Esophagus (tissue), 2 donors: ENCODE data around the gene GHDC. TPM values are rescaled to one million over a fixed set of nuclear protein-coding genes. Genes with fewer than 3 reads are reported as not detected.
"Not testable (repeated sequence)": the region's sequence is repeated elsewhere in the genome, so short reads cannot be mapped to it uniquely, and the experiment has no call there.

Source experiments
- H3K27ac ChIP-seq, 2 donors: one replicate each; pipeline ENCODE4 v1.5.1; 2013; ENCODE audit warnings: low read depth in 2 of 2, mild to moderate bottlenecking in 2 of 2, inconsistent platforms in 1 of 2, low read length in 1 of 2, moderate library complexity in 1 of 2
- H3K27me3 ChIP-seq, 2 donors: one replicate each; pipeline ENCODE4 v1.6.1; 2013; ENCODE audit warnings: low read length in 2 of 2, control low read depth in 1 of 2, mild to moderate bottlenecking in 1 of 2; ENCODE audit not compliant: insufficient read depth in 2 of 2, control insufficient read depth in 1 of 2
- H3K36me3 ChIP-seq, 2 donors: one replicate each; pipeline ENCODE4 v1.6.1; 2013; ENCODE audit warnings: low read length in 1 of 2; ENCODE audit not compliant: control insufficient read depth in 2 of 2, insufficient read depth in 2 of 2
- H3K4me1 ChIP-seq, 2 donors: one replicate each; pipeline ENCODE4 v1.6.1; 2013; ENCODE audit warnings: low read length in 1 of 2; ENCODE audit not compliant: control insufficient read depth in 2 of 2, insufficient read depth in 2 of 2
- H3K4me3 ChIP-seq, 2 donors: one replicate each; pipeline ENCODE4 v1.5.1; 2013; ENCODE audit warnings: low read length in 2 of 2, mild to moderate bottlenecking in 2 of 2, low read depth in 1 of 2, moderate library complexity in 1 of 2
- H3K9me3 ChIP-seq, 2 donors: one replicate each; pipeline ENCODE4 v1.6.1; 2013; ENCODE audit warnings: mild to moderate bottlenecking in 2 of 2, low read depth in 1 of 2, low read length in 1 of 2, moderate library complexity in 1 of 2; ENCODE audit not compliant: control insufficient read depth in 2 of 2, insufficient read depth in 1 of 2
- WGBS, 2 donors: extraction: QIAGEN DNeasy Blood & Tissue Kit; methylation state at CpG; one replicate each; pipeline ENCODE4 v1.1.7; 2013; 5-methylcytosine and 5-hydroxymethylcytosine counted together
- polyA plus RNA-seq, 2 donors: library from polyadenylated mRNA; stranded (reverse); fragments of 200-250 nt; gene quantifications; one replicate each; pipeline ENCODE4 v1.2.3, GENCODE V29; 2013
- donor health status: healthy with polysubstance abuse.
- donor health status: Bipolar disorder and iron deficiency.

The GHDC gene
- polyA plus RNA-seq, 2 donors, result 4.6 to 7.0 TPM

GRCh38 chr17:42140690-42141089, 53.6 kb downstream of the GHDC start:
- 96 to 99% methylated on average over 7 of the region's 7 CpGs for WGBS, 2 donors
- not testable (repeated sequence) for H3K4me3 ChIP-seq, H3K4me1 ChIP-seq, H3K9me3 ChIP-seq, H3K27me3 ChIP-seq, H3K27ac ChIP-seq, H3K36me3 ChIP-seq

Other genes starting within 250 kb of the GHDC start
- 10 to 100 TPM; 45.2 to 49.1 TPM for gene CNP, start 227.7 kb downstream of the GHDC start, polyA plus RNA-seq
- gene DNAJC7, start 177.1 kb downstream of the GHDC start, polyA plus RNA-seq, result 10 to 100 TPM; 55.4 to 66.4 TPM
- gene NKIRAS2, start 174.4 kb downstream of the GHDC start, polyA plus RNA-seq, result 10 to 100 TPM; 28.8 to 32.5 TPM
- under 1 TPM; 0.32 to 0.39 TPM for gene C17orf113, start 143.9 kb downstream of the GHDC start, polyA plus RNA-seq
- under 1 TPM; 0.12 to 0.24 TPM for gene ZNF385C, start 96.0 kb downstream of the GHDC start, polyA plus RNA-seq
- 10 to 100 TPM in 1 of 2 donors, 1 to 10 TPM in 1; 8.3 to 17.8 TPM for gene DHX58, start 81.8 kb downstream of the GHDC start, polyA plus RNA-seq
- gene KAT2A, start 73.1 kb downstream of the GHDC start, polyA plus RNA-seq, result 10 to 100 TPM; 34.2 to 86.6 TPM
- under 1 TPM; 0.04 TPM for gene HSPB9, start 71.7 kb downstream of the GHDC start, polyA plus RNA-seq
- 10 to 100 TPM; 61.8 to 93.4 TPM for gene RAB5C, start 39.5 kb downstream of the GHDC start, polyA plus RNA-seq
- under 1 TPM; 0.02 to 0.04 TPM for gene KCNH4, start 13.4 kb downstream of the GHDC start, polyA plus RNA-seq
- not detected for gene HCRT, start 9.0 kb downstream of the GHDC start, polyA plus RNA-seq
- 10 to 100 TPM; 14.0 to 14.4 TPM for gene STAT5B, start 81.9 kb upstream of the GHDC start, polyA plus RNA-seq
- 1 to 10 TPM; 4.7 to 6.3 TPM for gene STAT5A, start 94.0 kb upstream of the GHDC start, polyA plus RNA-seq
- gene STAT3, start 193.9 kb upstream of the GHDC start, polyA plus RNA-seq, result 10 to 100 TPM; 30.8 to 64.2 TPM
- gene CAVIN1, start 228.8 kb upstream of the GHDC start, polyA plus RNA-seq, result 10 to 100 TPM; 40.0 to 60.4 TPM